Gastrocnemius medialis (tissue), 4 donors: Measurements from ENCODE around the gene HSPA1L. TPM values are rescaled to one million over a fixed set of nuclear protein-coding genes. Genes with fewer than 3 reads are reported as not detected.
"Not testable (repeated sequence)": the region's sequence is repeated elsewhere in the genome, so short reads cannot be mapped to it uniquely, and the experiment has no call there.

Experiments
- ATAC-seq, 2 donors: fragments of 150-250 bp; one replicate each; pipeline ENCODE4 v1.9.1; 2016
- DNase-seq, 2 donors: peaks; one replicate each; pipeline ENCODE4 v3.0.0-alpha.2; 2019
- H3K27ac ChIP-seq, 4 donors: fragments of 200-600 bp; sonication (generic); 1 replicate in 1 of 4; 2 replicates in 3 of 4; pipeline ENCODE4 v1.5.1; 2016 to 2018; ENCODE audit warnings: mild to moderate bottlenecking in 2 of 4, moderate library complexity in 1 of 4
- H3K27me3 ChIP-seq, 3 donors: fragments of 200-600 bp; sonication (generic) in 2 of 3; 1 replicate in 1 of 3; 2 replicates in 2 of 3; pipeline versions ENCODE4 v1.5.1 to v1.6.0; 2016 to 2019; ENCODE audit warnings: mild to moderate bottlenecking in 1 of 3, moderate library complexity in 1 of 3
- H3K36me3 ChIP-seq, 2 donors: fragments of 200-600 bp; sonication (generic) in 1 of 2; one replicate each; pipeline ENCODE4 v1.5.1; 2017 to 2018
- H3K4me1 ChIP-seq, 2 donors: fragments of 200-600 bp; sonication (generic) in 1 of 2; one replicate each; pipeline ENCODE4 v1.5.1; 2016 to 2017; ENCODE audit warnings: mild to moderate bottlenecking in 2 of 2
- H3K4me3 ChIP-seq, 4 donors: fragments of 200-600 bp; sonication (generic) in 3 of 4; 1 replicate in 1 of 4; 2 replicates in 3 of 4; pipeline ENCODE4 v1.5.1; 2016 to 2019; ENCODE audit warnings: mild to moderate bottlenecking in 2 of 4
- H3K9me3 ChIP-seq, 3 donors: fragments of 200-600 bp; sonication (generic) in 2 of 3; 1 replicate in 1 of 3; 2 replicates in 2 of 3; pipeline ENCODE4 v1.5.1; 2016 to 2019
- CTCF ChIP-seq, 5 experiments: fragments of 450-650 bp in 3 of 5; fragments of 200-600 bp in 2 of 5; sonication (generic) in 2 of 5; IDR thresholded peaks in 4 of 5; conservative IDR thresholded peaks in 1 of 5; 1 replicate in 4 of 5; 2 replicates in 1 of 5; pipeline ENCODE4 v1.5.1; 2016 to 2019; ENCODE audit warnings: antibody characterized with exemption in 5 of 5, mild to moderate bottlenecking in 3 of 5, moderate library complexity in 3 of 5
- POLR2A ChIP-seq, 2 donors: fragments of 450-650 bp; IDR thresholded peaks; one replicate each; pipeline ENCODE4 v1.6.1; 2017; ENCODE audit warnings: antibody characterized with exemption in 2 of 2, mild to moderate bottlenecking in 2 of 2, moderate library complexity in 2 of 2
- in situ Hi-C, 4 donors: fragments of 200-750 bp; cut with MboI; loops; one replicate each; pipeline versions ENCODE4 v1.15.0 to v1.8.0; 2017; ENCODE audit warnings: low sequenced_read_pairs in 4 of 4
- intact Hi-C: fragments of 100-400 bp; cut with DNase I; formaldehyde crosslinking; loops from one replicate; pipeline ENCODE4 v1.15.1; 2023; ENCODE audit warnings: low total_unique reads
- total RNA-seq, 4 donors: library from RNA; depleted of rRNA; stranded (reverse); fragments of >200 nt; gene quantifications; one replicate each; pipeline versions ENCODE4 v1.1.0 to v1.2.3, GENCODE V29; 2016

HSPA1L gene
- total RNA-seq, 4 donors from 2014 or later: 1.1 to 7.1 (median 3.5) TPM

DNA sequence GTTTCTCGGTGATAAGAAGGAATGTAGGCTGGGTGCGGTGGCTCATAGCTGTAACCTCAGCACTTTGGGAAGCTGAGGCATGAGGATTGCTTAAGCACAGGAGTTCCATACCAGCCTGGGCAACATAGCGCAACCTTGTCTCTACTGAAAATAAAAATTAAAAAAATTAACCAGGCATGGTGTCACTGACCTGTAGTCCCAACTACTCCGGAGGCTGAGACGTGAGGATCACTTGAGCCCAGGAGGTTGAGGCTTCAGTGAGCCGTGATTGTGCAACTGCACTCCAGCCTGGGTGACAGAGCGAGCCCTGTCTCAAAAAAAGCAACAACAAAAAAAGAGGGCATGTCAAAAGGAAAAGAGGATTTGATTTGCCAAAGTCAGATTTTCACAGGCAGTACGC lies 43.6 kb upstream of the HSPA1L start:
- intact Hi-C loops (no loop called here), in situ Hi-C loops (loop anchor here in 1 of 4 donors (25.0 kb wide), 1 partner anchor 1429 kb away; the partner anchor contains the start of genes B3GALT4, PFDN6, RGL2 and WDR46)
- no peak overlapping the region for H3K4me3 ChIP-seq
- peaks cover 13 to 15% of the 10 kb centered on the region in 2 donors for H3K4me1 ChIP-seq
- no peak overlapping the region for H3K27ac ChIP-seq
- no peak for ATAC-seq
- no peaks in the 10 kb centered on the region for H3K27me3 ChIP-seq
- TF ChIP-seq CTCF (IDR thresholded peaks at IDR 0.05 in 4 of 5, conservative IDR thresholded peaks at IDR 0.05 in 1 of 5) (no peak), POLR2A (IDR thresholded peaks at IDR 0.05) (no peak)
- peaks cover 0 to 47% of the 10 kb centered on the region in 2 donors for H3K36me3 ChIP-seq
- no peak for DNase-seq
- no peaks in the 10 kb centered on the region for H3K9me3 ChIP-seq

- H3K27ac ChIP-seq, H3K4me3 ChIP-seq, DNase-seq, H3K27me3 ChIP-seq, H3K4me1 ChIP-seq, ATAC-seq, H3K9me3 ChIP-seq, intact Hi-C loops: not testable (repeated sequence)
- peaks cover 0 to 47% of the 10 kb centered on the region in 2 donors for H3K36me3 ChIP-seq
- in situ Hi-C loops: loop anchor here in 1 of 4 donors (25.0 kb wide), 1 partner anchor 1430 kb away; the partner anchor contains the start of genes B3GALT4, PFDN6, RGL2 and WDR46
Measured at GRCh38 chr6:31857774-31858173, 42.7 kb upstream of the HSPA1L start.

DNA sequence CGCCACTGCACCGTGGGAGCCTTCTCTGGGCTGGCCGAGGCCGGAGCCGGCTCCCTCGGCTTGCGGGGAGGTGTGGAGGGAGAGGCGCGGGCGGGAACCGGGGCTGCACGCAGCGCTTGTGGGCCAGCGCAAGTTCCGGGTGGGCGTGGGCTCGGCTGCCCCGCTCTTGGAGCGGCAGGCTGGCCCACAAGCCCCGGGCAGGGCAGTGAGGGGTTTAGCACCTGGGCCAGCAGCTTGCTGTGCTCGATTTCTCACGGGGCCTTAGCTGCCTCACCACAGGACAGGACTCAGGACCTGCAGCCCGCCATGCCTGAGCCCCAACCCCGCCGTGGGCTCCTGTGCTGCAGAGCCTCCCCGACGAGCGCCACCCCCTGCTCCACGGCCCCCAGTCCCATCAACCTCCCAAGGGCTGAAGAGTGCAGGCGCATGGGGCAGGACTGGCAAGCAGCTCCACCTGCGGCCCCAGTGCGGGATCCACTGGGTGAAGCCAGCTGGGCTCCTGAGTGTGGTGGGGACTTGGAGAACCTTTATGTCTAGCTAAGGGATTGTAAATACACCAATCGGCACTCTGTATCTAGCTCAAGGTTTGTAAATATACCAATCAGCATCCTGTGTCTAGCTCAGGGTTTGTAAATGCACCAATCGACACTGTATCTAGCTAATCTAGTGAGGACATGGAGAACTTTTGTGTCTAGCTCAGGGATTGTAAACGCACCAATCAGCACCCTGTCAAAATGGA lies 37.1 kb upstream of the HSPA1L start:
- intact Hi-C loops, H3K9me3 ChIP-seq, H3K4me1 ChIP-seq, DNase-seq, H3K27me3 ChIP-seq, H3K27ac ChIP-seq, H3K36me3 ChIP-seq, H3K4me3 ChIP-seq, ATAC-seq: not testable (repeated sequence)
- in situ Hi-C loops: loop anchor here in 1 of 4 donors (25.0 kb wide), 1 partner anchor 1435 kb away; the partner anchor contains the start of genes B3GALT4, PFDN6, RGL2 and WDR46

DNA sequence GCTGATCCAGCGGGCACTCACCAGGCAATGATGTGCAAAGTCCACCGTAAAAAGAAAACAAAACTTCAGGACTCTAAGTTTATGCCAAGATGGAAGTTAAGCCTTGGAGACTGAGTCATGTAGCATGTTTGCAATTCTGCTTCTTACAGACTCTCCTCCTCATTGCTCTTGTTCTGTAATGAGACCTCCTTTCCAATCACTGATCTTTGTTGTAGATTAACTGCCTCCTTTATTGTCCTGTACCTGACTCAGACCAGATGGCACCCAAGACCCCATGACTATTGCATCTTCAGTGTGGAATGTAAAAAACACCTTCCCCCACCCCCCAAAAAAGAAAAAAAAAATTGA lies 36.4 kb upstream of the HSPA1L start:
- Histone ChIP-seq H3K27ac (no peak overlapping the region), H3K9me3 (no peaks in the 10 kb centered on the region), H3K4me3 (no peak overlapping the region), H3K4me1 (no peaks in the 10 kb centered on the region), H3K27me3 (no peaks in the 10 kb centered on the region), H3K36me3 (peaks cover 0 to under 1% of the 10 kb centered on the region in 2 donors)
- intact Hi-C loops: no loop called here
- TF ChIP-seq POLR2A (IDR thresholded peaks at IDR 0.05) (no peak), CTCF (IDR thresholded peaks at IDR 0.05 in 4 of 5, conservative IDR thresholded peaks at IDR 0.05 in 1 of 5) (no peak)
- in situ Hi-C loops: loop anchor here in 1 of 4 donors (25.0 kb wide), 1 partner anchor 1436 kb away; the partner anchor contains the start of genes B3GALT4, PFDN6, RGL2 and WDR46
- no peak for DNase-seq
- no peak for ATAC-seq

DNA sequence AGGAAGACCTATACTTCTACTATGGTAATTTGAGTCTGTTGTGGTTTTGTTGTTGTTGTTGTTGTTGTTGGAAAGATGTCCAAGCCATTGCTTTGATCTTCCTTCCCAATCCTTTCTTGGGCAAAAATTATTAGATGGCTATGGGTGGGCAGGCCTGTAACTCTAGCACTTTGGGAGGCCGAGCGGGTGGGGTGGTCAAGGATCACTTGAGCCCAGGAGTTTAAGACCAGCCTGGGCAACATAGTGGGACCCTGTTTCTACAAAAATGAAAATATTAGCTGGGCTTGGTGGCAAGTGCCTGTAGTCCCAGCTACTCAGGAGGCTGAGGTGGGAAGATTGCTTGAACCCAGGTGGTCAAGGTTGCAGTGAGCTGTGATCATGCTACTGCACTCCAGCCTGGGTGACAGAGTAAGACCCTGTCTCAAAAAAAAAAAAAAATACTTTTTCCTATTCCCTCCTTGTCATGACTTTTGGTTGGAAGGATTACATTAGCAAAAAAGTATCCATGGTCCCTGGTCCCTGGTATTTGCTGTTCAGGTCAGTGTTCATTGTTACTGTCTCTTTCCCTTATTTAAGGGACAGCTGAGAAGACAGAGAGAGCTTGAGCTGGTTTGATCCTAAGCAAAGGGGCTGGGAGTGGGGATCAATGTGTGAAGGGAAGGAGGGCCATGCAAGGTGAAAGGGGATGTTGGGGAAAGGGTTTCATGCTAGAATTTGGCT lies 35.8 kb upstream of the HSPA1L start:
- no peak for DNase-seq
- TF ChIP-seq CTCF (IDR thresholded peaks at IDR 0.05 in 4 of 5, conservative IDR thresholded peaks at IDR 0.05 in 1 of 5) (no peak), POLR2A (IDR thresholded peaks at IDR 0.05) (no peak)
- in situ Hi-C loops (loop anchor here in 1 of 4 donors (25.0 kb wide), 1 partner anchor 1436 kb away; the partner anchor contains the start of genes B3GALT4, PFDN6, RGL2 and WDR46), intact Hi-C loops (no loop called here)
- Histone ChIP-seq H3K36me3 (no peaks in the 10 kb centered on the region), H3K4me1 (no peaks in the 10 kb centered on the region), H3K27ac (no peak overlapping the region), H3K27me3 (no peaks in the 10 kb centered on the region), H3K9me3 (no peaks in the 10 kb centered on the region), H3K4me3 (no peak overlapping the region)
- no peak for ATAC-seq
